ENCODE data around the gene ZNF106.

Gene ZNF106

GRCh38 chr15:42453826-42454225 lies 37.1 kb downstream of the ZNF106 start:
- TF ChIP-seq, protein P1, sequence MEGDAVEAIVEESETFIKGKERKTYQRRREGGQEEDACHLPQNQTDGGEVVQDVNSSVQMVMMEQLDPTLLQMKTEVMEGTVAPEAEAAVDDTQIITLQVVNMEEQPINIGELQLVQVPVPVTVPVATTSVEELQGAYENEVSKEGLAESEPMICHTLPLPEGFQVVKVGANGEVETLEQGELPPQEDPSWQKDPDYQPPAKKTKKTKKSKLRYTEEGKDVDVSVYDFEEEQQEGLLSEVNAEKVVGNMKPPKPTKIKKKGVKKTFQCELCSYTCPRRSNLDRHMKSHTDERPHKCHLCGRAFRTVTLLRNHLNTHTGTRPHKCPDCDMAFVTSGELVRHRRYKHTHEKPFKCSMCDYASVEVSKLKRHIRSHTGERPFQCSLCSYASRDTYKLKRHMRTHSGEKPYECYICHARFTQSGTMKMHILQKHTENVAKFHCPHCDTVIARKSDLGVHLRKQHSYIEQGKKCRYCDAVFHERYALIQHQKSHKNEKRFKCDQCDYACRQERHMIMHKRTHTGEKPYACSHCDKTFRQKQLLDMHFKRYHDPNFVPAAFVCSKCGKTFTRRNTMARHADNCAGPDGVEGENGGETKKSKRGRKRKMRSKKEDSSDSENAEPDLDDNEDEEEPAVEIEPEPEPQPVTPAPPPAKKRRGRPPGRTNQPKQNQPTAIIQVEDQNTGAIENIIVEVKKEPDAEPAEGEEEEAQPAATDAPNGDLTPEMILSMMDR (IDR thresholded peaks at IDR 0.05; ENCODE audit: low read depth, low read length, missing control alignments) = no peak
- in situ Hi-C loops (cut with HindIII; ENCODE audit: low pct_ligation_motif_present, low sequenced_read_pairs) = no loop called here
- H3K36me3 ChIP-seq (replicated peaks) = peaks cover 20% of the 10 kb centered on the region
- H3K4me3 ChIP-seq (ENCODE audit: low read depth, low read length) = no peak overlapping the region
- DNase-seq = no peak
- no peak overlapping the region for H3K27ac ChIP-seq
- H3K27me3 ChIP-seq (replicated peaks) = no peaks in the 10 kb centered on the region

DNA sequence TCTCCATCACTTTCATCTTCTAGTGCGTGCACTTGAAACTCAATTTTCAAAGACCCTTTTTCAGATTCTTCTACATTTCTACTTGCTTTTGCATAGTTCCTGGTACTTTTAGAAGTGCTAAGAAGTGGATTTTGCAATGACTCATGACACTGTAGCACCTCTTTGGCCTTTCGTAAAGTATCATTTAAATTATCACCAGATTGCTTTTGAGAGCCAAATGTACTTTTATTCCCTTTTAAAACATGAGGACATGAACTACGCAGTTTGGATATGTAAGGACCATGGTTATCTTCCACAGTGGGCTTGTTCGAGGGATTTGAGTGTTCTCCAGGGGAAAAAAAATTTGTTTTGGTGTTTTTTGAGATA lies 40.5 kb downstream of the ZNF106 start:
- Histone ChIP-seq H3K4me3 (ENCODE audit: low read depth, low read length) (no peak overlapping the region), H3K27ac (no peak overlapping the region), H3K36me3 (replicated peaks) (peaks cover 39% of the 10 kb centered on the region), H3K27me3 (replicated peaks) (no peaks in the 10 kb centered on the region)
- in situ Hi-C loops (cut with HindIII; ENCODE audit: low pct_ligation_motif_present, low sequenced_read_pairs) = no loop called here
- DNase-seq = no peak
- TF ChIP-seq, protein P1 (IDR thresholded peaks at IDR 0.05; ENCODE audit: low read depth, low read length, missing control alignments) = no peak

- in situ Hi-C loops (cut with HindIII; ENCODE audit: low pct_ligation_motif_present, low sequenced_read_pairs) = no loop called here
- H3K4me3 ChIP-seq (ENCODE audit: low read depth, low read length) = no peak overlapping the region
- H3K36me3 ChIP-seq (replicated peaks) = peaks cover 43% of the 10 kb centered on the region
- DNase-seq = no peak
- H3K27ac ChIP-seq = no peak overlapping the region
- no peaks in the 10 kb centered on the region for H3K27me3 ChIP-seq (replicated peaks)
- TF ChIP-seq, protein P1 (IDR thresholded peaks at IDR 0.05; ENCODE audit: low read depth, low read length, missing control alignments) = no peak
Measured at GRCh38 chr15:42449770-42450424, 41.0 kb downstream of the ZNF106 start.

DNA sequence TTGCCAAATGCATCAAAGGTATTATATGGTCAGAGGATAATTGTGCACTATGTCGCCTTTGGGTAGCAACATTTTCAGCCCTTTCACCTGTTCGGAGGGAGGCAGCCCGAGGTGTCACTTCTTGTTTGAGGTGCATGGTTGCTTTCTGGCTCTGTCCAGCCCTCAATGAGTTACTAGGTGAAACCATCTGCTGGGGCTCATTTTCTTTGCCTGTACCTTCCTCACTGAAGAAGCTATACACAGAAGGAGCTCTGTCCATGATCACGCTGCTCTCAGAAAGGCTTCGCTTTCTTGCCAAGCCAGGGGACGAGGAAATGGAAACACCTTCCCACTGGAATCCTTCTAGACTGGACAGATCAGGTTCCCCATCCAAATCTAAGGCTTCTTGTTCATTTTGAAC lies 42.7 kb downstream of the ZNF106 start:
- TF ChIP-seq, protein P1 (IDR thresholded peaks at IDR 0.05; ENCODE audit: low read depth, low read length, missing control alignments) = no peak
- Histone ChIP-seq H3K36me3 (replicated peaks) (peaks cover 52% of the 10 kb centered on the region), H3K27me3 (replicated peaks) (no peaks in the 10 kb centered on the region), H3K27ac (no peak overlapping the region), H3K4me3 (ENCODE audit: low read depth, low read length) (no peak overlapping the region)
- in situ Hi-C loops (cut with HindIII; ENCODE audit: low pct_ligation_motif_present, low sequenced_read_pairs) = no loop called here
- no peak for DNase-seq

- Histone ChIP-seq H3K36me3 (replicated peaks) (peaks cover 52% of the 10 kb centered on the region), H3K27me3 (replicated peaks) (no peaks in the 10 kb centered on the region), H3K4me3 (ENCODE audit: low read depth, low read length) (no peak overlapping the region), H3K27ac (no peak overlapping the region)
- in situ Hi-C loops (cut with HindIII; ENCODE audit: low pct_ligation_motif_present, low sequenced_read_pairs) = no loop called here
- TF ChIP-seq, protein P1 (IDR thresholded peaks at IDR 0.05; ENCODE audit: low read depth, low read length, missing control alignments) = no peak
- no peak for DNase-seq
Measured at GRCh38 chr15:42447599-42447998, 43.3 kb downstream of the ZNF106 start.

- Histone ChIP-seq H3K27ac (no peak overlapping the region), H3K4me3 (ENCODE audit: low read depth, low read length) (no peak overlapping the region), H3K36me3 (replicated peaks) (peaks cover 48% of the 10 kb centered on the region), H3K27me3 (replicated peaks) (no peaks in the 10 kb centered on the region)
- no peak for DNase-seq
- TF ChIP-seq, protein P1 (IDR thresholded peaks at IDR 0.05; ENCODE audit: low read depth, low read length, missing control alignments) = no peak
- in situ Hi-C loops (cut with HindIII; ENCODE audit: low pct_ligation_motif_present, low sequenced_read_pairs) = no loop called here
Measured at GRCh38 chr15:42445551-42445950, 45.4 kb downstream of the ZNF106 start.
